Measurements from ENCODE around the gene TSPAN16.

DNA sequence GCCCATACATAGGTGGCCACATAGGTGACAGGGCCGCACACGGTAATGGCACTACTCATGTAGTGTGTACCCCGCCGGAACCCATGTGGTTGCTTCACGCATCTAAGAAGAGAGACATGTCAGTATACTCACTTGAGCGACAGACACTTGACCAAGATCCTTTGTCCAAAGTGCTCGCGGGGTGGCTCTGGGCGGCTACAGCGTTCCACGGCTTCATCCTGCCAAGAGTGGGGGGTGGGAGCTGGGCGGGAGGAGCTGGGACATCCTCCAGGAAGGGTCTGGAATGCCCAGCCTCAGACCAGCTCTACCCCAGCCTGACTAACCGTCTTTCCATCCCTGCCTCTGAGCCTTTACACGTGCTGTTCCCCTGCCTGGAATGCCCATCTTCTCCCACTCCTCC, 48.0 kb upstream of the TSPAN16 start:
- no peak for TF ChIP-seq POLR2A (IDR thresholded peaks at IDR 0.05)
- TF ChIP-seq, protein P1, sequence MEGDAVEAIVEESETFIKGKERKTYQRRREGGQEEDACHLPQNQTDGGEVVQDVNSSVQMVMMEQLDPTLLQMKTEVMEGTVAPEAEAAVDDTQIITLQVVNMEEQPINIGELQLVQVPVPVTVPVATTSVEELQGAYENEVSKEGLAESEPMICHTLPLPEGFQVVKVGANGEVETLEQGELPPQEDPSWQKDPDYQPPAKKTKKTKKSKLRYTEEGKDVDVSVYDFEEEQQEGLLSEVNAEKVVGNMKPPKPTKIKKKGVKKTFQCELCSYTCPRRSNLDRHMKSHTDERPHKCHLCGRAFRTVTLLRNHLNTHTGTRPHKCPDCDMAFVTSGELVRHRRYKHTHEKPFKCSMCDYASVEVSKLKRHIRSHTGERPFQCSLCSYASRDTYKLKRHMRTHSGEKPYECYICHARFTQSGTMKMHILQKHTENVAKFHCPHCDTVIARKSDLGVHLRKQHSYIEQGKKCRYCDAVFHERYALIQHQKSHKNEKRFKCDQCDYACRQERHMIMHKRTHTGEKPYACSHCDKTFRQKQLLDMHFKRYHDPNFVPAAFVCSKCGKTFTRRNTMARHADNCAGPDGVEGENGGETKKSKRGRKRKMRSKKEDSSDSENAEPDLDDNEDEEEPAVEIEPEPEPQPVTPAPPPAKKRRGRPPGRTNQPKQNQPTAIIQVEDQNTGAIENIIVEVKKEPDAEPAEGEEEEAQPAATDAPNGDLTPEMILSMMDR (IDR thresholded peaks at IDR 0.05), result no peak
- TF ChIP-seq EP300 (IDR thresholded peaks at IDR 0.05), result no peak

All from suprapubic skin (tissue), 3 donors.